Gastroesophageal sphincter (tissue), 4 donors: Measurements from ENCODE around the gene FABP1. TPM values are rescaled to one million over a fixed set of nuclear protein-coding genes. Genes with fewer than 3 reads are reported as not detected.

Experiments used
- ATAC-seq: fragments of 150-250 bp; one replicate; pipeline ENCODE4 v1.9.1; 2016; ENCODE audit warnings: mild to moderate bottlenecking, moderate library complexity
- H3K27ac ChIP-seq, 4 donors: fragments of 200-600 bp; sonication (generic) in 3 of 4; 1 replicate in 3 of 4; 2 replicates in 1 of 4; pipeline ENCODE4 v1.5.1; 2016 to 2019
- H3K27me3 ChIP-seq: fragments of 200-600 bp; sonication (generic); one replicate; pipeline ENCODE4 v1.5.1; 2019
- H3K36me3 ChIP-seq, 2 donors: fragments of 200-600 bp; sonication (generic); one replicate each; pipeline ENCODE4 v1.5.1; 2019; ENCODE audit warnings: control low read depth in 1 of 2
- H3K4me1 ChIP-seq, 3 donors: fragments of 200-600 bp; sonication (generic); 1 replicate in 2 of 3; 2 replicates in 1 of 3; pipeline ENCODE4 v1.5.1; 2016 to 2019; ENCODE audit warnings: control low read depth in 2 of 3
- H3K4me3 ChIP-seq, 2 donors: fragments of 200-600 bp; sonication (generic); one replicate each; pipeline ENCODE4 v1.5.1; 2019; ENCODE audit warnings: mild to moderate bottlenecking in 1 of 2, moderate library complexity in 1 of 2
- H3K9me3 ChIP-seq, 3 donors: fragments of 200-600 bp; sonication (generic); one replicate each; pipeline ENCODE4 v1.5.1; 2017 to 2019; ENCODE audit warnings: control low read depth in 2 of 3
- EP300 ChIP-seq: sonication (generic); formaldehyde crosslinking; IDR thresholded peaks from one replicate; pipeline ENCODE4 v1.6.1; 2017; ENCODE audit warnings: antibody characterized with exemption, mild to moderate bottlenecking
- POLR2A ChIP-seq, 2 donors: fragments of 450-650 bp; IDR thresholded peaks; one replicate each; pipeline ENCODE4 v1.6.1; 2017; ENCODE audit warnings: antibody characterized with exemption in 2 of 2, mild to moderate bottlenecking in 2 of 2, moderate library complexity in 1 of 2
- POLR2AphosphoS5 ChIP-seq: sonication (generic); formaldehyde crosslinking; IDR thresholded peaks from one replicate; pipeline ENCODE4 v1.6.1; 2017; ENCODE audit warnings: antibody characterized with exemption
- WGBS, 2 donors: methylation state at CpG; one replicate each; pipeline ENCODE4 v1.1.5; 2018; ENCODE audit warnings: low coverage in 1 of 2; 5-methylcytosine and 5-hydroxymethylcytosine counted together
- total RNA-seq, 4 donors: library from RNA; depleted of rRNA; stranded (reverse); fragments of >200 nt; gene quantifications; one replicate each; pipeline ENCODE4 v1.1.0, GENCODE V29; 2016
- TF ChIP-seq, protein P1 (sequence below), 4 experiments: fragments of 200-600 bp in 2 of 4; fragments of 450-650 bp in 2 of 4; sonication (generic) in 1 of 4; IDR thresholded peaks; one replicate each; pipeline ENCODE4 v1.5.1; 2017 to 2019; ENCODE audit warnings: antibody characterized with exemption in 4 of 4, mild to moderate bottlenecking in 2 of 4, moderate library complexity in 2 of 4

The FABP1 gene
- total RNA-seq, 4 donors from 2014 or later: not detected

- no peak overlapping the region for H3K4me3 ChIP-seq
- H3K27me3 ChIP-seq: no peaks in the 10 kb centered on the region
- TF ChIP-seq POLR2AphosphoS5: no peak
- TF ChIP-seq, protein P1, sequence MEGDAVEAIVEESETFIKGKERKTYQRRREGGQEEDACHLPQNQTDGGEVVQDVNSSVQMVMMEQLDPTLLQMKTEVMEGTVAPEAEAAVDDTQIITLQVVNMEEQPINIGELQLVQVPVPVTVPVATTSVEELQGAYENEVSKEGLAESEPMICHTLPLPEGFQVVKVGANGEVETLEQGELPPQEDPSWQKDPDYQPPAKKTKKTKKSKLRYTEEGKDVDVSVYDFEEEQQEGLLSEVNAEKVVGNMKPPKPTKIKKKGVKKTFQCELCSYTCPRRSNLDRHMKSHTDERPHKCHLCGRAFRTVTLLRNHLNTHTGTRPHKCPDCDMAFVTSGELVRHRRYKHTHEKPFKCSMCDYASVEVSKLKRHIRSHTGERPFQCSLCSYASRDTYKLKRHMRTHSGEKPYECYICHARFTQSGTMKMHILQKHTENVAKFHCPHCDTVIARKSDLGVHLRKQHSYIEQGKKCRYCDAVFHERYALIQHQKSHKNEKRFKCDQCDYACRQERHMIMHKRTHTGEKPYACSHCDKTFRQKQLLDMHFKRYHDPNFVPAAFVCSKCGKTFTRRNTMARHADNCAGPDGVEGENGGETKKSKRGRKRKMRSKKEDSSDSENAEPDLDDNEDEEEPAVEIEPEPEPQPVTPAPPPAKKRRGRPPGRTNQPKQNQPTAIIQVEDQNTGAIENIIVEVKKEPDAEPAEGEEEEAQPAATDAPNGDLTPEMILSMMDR (IDR thresholded peaks at IDR 0.05): no peak
- no peak for TF ChIP-seq EP300
- TF ChIP-seq POLR2A (IDR thresholded peaks at IDR 0.05): no peak
- no peaks in the 10 kb centered on the region for H3K36me3 ChIP-seq
- WGBS, 2 donors: 76 to 81% methylated on average over 7 to 11 of the region's 11 CpGs
- no peaks in the 10 kb centered on the region for H3K9me3 ChIP-seq
- ATAC-seq: no peak
- H3K4me1 ChIP-seq: peaks cover 0 to 28% (median 3%) of the 10 kb centered on the region in 3 donors
- H3K27ac ChIP-seq: no peak overlapping the region
Measured at GRCh38 chr2:88161446-88162244, 33.8 kb upstream of the FABP1 start.

DNA sequence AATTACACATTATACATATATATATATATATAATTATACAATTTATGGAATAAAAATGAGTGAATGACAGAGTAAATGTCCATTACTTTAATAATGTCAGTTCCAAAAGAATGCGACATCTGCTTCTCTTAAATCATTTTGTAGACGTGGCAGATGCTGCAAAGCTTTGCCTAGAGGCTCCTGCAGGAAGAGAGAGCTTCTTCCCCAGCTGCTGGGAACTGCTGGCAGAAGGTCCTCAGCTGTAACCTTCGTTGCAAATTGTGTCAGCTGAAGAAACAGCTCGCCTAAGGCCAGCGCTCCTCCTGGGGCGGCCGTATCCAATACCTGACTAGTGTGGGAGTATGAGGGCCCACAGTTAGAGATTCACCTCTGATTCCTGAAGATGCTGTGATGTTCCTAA lies 32.7 kb upstream of the FABP1 start:
- Histone ChIP-seq H3K27ac (no peak overlapping the region), H3K36me3 (no peaks in the 10 kb centered on the region), H3K4me1 (peaks cover 0 to 17% (median 0%) of the 10 kb centered on the region in 3 donors), H3K27me3 (no peaks in the 10 kb centered on the region), H3K4me3 (no peak overlapping the region), H3K9me3 (no peaks in the 10 kb centered on the region)
- WGBS, 2 donors: 84 to 96% methylated on average over 5 to 6 of the region's 7 CpGs
- TF ChIP-seq POLR2AphosphoS5: no peak
- TF ChIP-seq, protein P1 (IDR thresholded peaks at IDR 0.05): no peak
- TF ChIP-seq EP300: no peak
- TF ChIP-seq POLR2A (IDR thresholded peaks at IDR 0.05): no peak
- no peak for ATAC-seq

DNA sequence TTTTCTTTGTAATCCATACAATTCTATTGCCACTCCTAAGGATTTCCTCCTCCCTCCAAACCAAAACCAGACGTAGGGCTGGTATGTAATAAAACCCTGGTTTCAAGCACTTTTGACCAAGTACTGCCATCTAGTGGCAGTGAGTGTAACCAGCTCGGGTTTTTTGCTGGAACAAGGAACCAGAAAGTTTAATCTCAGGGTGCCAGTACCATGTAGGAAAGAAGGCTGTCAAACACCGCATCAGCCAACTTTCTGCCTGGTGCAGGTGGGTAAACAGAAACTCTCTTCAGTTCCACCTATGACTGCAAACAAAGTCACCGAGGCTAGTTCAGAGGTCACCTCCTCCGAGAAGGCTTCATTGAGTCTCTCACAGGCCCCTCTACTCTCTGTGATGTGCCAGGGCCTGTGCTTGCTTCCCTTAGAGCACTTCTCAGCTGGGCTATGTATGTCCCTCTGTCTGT lies 32.1 kb upstream of the FABP1 start:
- WGBS, 2 donors: 25 to 50% methylated on average over 2 to 4 of the region's 5 CpGs

GRCh38 chr2:88159481-88159880 lies 31.6 kb upstream of the FABP1 start:
- ATAC-seq: no peak
- 0 to 56% methylated on average over 1 to 2 of the region's 3 CpGs for WGBS, 2 donors
- H3K4me3 ChIP-seq: no peak overlapping the region

More for the DNA sequence above, 32.1 kb upstream of the FABP1 start:
- H3K4me1 ChIP-seq: peaks cover 0 to 12% (median 0%) of the 10 kb centered on the region in 3 donors
- no peaks in the 10 kb centered on the region for H3K36me3 ChIP-seq
- H3K27me3 ChIP-seq: no peaks in the 10 kb centered on the region
- no peak overlapping the region for H3K4me3 ChIP-seq
- H3K27ac ChIP-seq: no peak overlapping the region
- TF ChIP-seq, protein P1 (IDR thresholded peaks at IDR 0.05): peak; percentile 78 to 87 (median 82)
- no peak for TF ChIP-seq POLR2A (IDR thresholded peaks at IDR 0.05)
- no peaks in the 10 kb centered on the region for H3K9me3 ChIP-seq
- peak; percentile 61 for ATAC-seq

More at GRCh38 chr2:88159481-88159880, 31.6 kb upstream of the FABP1 start:
- TF ChIP-seq EP300 (no peak), POLR2A (IDR thresholded peaks at IDR 0.05) (no peak), POLR2AphosphoS5 (no peak)
- TF ChIP-seq, protein P1 (IDR thresholded peaks at IDR 0.05): no peak
- no peaks in the 10 kb centered on the region for H3K9me3 ChIP-seq
- H3K27ac ChIP-seq: no peak overlapping the region
- H3K4me1 ChIP-seq: peaks cover 0 to 7% (median 0%) of the 10 kb centered on the region in 3 donors
- H3K36me3 ChIP-seq: no peaks in the 10 kb centered on the region
- no peaks in the 10 kb centered on the region for H3K27me3 ChIP-seq
